Measurements from ENCODE around the gene TBC1D20. TPM values are rescaled to one million over a fixed set of nuclear protein-coding genes. Genes with fewer than 3 reads are reported as not detected.

The TBC1D20 gene
- total RNA-seq, 2 experiments from 2014 or later: 15.7 to 16.1 TPM

DNA sequence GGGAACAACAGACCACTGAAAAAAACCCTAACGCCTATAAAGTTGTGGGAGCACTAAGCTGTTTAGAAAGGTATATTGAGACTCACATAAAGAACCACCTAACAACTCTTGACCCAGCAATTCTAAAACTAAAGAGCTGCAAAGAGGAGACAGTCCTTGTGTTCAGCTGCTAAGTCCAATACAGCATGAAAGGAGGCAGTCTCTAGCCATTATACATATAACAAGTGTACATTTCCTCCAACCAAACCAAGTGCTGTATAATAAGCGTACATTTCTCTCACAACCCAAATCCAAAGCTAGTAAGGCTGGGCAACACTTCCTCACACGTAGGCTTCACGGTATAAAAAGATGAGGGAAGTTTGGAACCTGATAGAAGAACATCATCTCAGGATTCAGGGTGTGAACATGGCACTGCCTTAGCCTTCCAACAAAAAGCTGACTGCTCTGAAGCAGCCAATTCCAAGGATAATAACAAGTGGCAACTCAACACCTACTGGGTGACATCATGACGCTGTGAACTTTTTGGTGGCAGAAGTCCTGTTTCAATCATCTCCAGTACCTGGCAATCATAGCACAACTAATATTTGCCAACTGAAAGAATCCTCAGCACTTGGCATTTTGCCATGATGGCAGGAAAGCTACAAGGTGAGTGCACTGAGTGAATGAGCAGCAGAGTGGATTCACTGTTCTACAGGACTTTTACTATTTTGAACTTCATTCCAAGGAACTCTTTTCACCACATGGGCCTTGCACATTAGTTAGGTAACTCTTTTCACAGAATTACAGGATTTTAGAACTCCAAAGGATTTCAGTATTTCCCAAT, 16.6 kb downstream of the TBC1D20 start:
- Histone ChIP-seq H3K9me3 (ENCODE audit: control insufficient read depth in 1 of 2, insufficient read depth in 1 of 2, low read length in 2 of 2) (no peaks in the 10 kb centered on the region), H3K4me1 (ENCODE audit: insufficient read depth, low read length) (no peaks in the 10 kb centered on the region), H3K27me3 (ENCODE audit: control insufficient read depth in 1 of 2, insufficient read depth in 2 of 2, low read length in 2 of 2) (no peaks in the 10 kb centered on the region), H3K4me3 (ENCODE audit: low read length) (no peak overlapping the region), H3K27ac (ENCODE audit: low read depth in 1 of 2, low read length in 2 of 2) (no peak overlapping the region), H3K36me3 (ENCODE audit: insufficient read depth, low read length) (peaks cover 60% of the 10 kb centered on the region)
- TF ChIP-seq, protein P1, sequence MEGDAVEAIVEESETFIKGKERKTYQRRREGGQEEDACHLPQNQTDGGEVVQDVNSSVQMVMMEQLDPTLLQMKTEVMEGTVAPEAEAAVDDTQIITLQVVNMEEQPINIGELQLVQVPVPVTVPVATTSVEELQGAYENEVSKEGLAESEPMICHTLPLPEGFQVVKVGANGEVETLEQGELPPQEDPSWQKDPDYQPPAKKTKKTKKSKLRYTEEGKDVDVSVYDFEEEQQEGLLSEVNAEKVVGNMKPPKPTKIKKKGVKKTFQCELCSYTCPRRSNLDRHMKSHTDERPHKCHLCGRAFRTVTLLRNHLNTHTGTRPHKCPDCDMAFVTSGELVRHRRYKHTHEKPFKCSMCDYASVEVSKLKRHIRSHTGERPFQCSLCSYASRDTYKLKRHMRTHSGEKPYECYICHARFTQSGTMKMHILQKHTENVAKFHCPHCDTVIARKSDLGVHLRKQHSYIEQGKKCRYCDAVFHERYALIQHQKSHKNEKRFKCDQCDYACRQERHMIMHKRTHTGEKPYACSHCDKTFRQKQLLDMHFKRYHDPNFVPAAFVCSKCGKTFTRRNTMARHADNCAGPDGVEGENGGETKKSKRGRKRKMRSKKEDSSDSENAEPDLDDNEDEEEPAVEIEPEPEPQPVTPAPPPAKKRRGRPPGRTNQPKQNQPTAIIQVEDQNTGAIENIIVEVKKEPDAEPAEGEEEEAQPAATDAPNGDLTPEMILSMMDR (IDR thresholded peaks at IDR 0.05): no peak
- intact Hi-C loops (cut with DNase I, micrococcal nuclease): no loop called here
- no peaks in the 10 kb centered on the region for H3K27me3 Mint-ChIP-seq
- H3K27ac Mint-ChIP-seq: no peak overlapping the region
- POLR2A ChIA-PET: no interaction called here
- H3K4me1 Mint-ChIP-seq (ENCODE audit: low read depth): peaks cover 27% of the 10 kb centered on the region
- ATAC-seq (ENCODE audit: poor library complexity): no peak
- no peak overlapping the region for H3K4me3 Mint-ChIP-seq
- CTCF ChIA-PET: interaction anchor here (1.1 kb wide), 1 partner anchor 14 kb away, joined by 3 read pairs; no protein-coding TSS in a partner anchor
- H3K9me3 Mint-ChIP-seq: no peaks in the 10 kb centered on the region
- H3K36me3 Mint-ChIP-seq (ENCODE audit: low read depth): peaks cover 74% of the 10 kb centered on the region
- no peak for DNase-seq

GRCh38 chr20:444862-445426, 17.4 kb downstream of the TBC1D20 start:
- H3K27ac Mint-ChIP-seq: no peak overlapping the region
- DNase-seq (no peak), ATAC-seq (ENCODE audit: poor library complexity) (no peak)
- H3K9me3 Mint-ChIP-seq: no peaks in the 10 kb centered on the region
- ChIA-PET CTCF (interaction anchor here (1.0 to 1.1 kb wide), 2 partner anchors 9 to 13 kb away, joined by 3 read pairs; no protein-coding TSS in a partner anchor), POLR2A (no interaction called here)
- intact Hi-C loops (cut with DNase I, micrococcal nuclease): no loop called here
- H3K27me3 ChIP-seq (ENCODE audit: control insufficient read depth in 1 of 2, insufficient read depth in 2 of 2, low read length in 2 of 2): no peaks in the 10 kb centered on the region
- peaks cover 65% of the 10 kb centered on the region for H3K36me3 ChIP-seq (ENCODE audit: insufficient read depth, low read length)
- H3K4me1 ChIP-seq (ENCODE audit: insufficient read depth, low read length): peaks cover 4% of the 10 kb centered on the region
- H3K4me3 ChIP-seq (ENCODE audit: low read length): no peak overlapping the region
- H3K27me3 Mint-ChIP-seq: no peaks in the 10 kb centered on the region
- H3K4me1 Mint-ChIP-seq (ENCODE audit: low read depth): peaks cover 30% of the 10 kb centered on the region
- no peak overlapping the region for H3K27ac ChIP-seq (ENCODE audit: low read depth in 1 of 2, low read length in 2 of 2)
- no peaks in the 10 kb centered on the region for H3K9me3 ChIP-seq (ENCODE audit: control insufficient read depth in 1 of 2, insufficient read depth in 1 of 2, low read length in 2 of 2)
- TF ChIP-seq, protein P1 (IDR thresholded peaks at IDR 0.05): no peak
- peaks cover 79% of the 10 kb centered on the region for H3K36me3 Mint-ChIP-seq (ENCODE audit: low read depth)
- no peak overlapping the region for H3K4me3 Mint-ChIP-seq

GRCh38 chr20:444117-444516, 18.2 kb downstream of the TBC1D20 start:
- H3K27ac Mint-ChIP-seq: no peak overlapping the region
- no peak for DNase-seq
- no peak for ATAC-seq (ENCODE audit: poor library complexity)
- Histone ChIP-seq H3K27ac (ENCODE audit: low read depth in 1 of 2, low read length in 2 of 2) (no peak overlapping the region), H3K4me3 (ENCODE audit: low read length) (no peak overlapping the region), H3K27me3 (ENCODE audit: control insufficient read depth in 1 of 2, insufficient read depth in 2 of 2, low read length in 2 of 2) (no peaks in the 10 kb centered on the region), H3K36me3 (ENCODE audit: insufficient read depth, low read length) (peaks cover 66% of the 10 kb centered on the region), H3K4me1 (ENCODE audit: insufficient read depth, low read length) (peaks cover 12% of the 10 kb centered on the region), H3K9me3 (ENCODE audit: control insufficient read depth in 1 of 2, insufficient read depth in 1 of 2, low read length in 2 of 2) (no peaks in the 10 kb centered on the region)
- H3K4me3 Mint-ChIP-seq: no peak overlapping the region
- no peaks in the 10 kb centered on the region for H3K9me3 Mint-ChIP-seq
- TF ChIP-seq, protein P1 (IDR thresholded peaks at IDR 0.05): no peak
- CTCF ChIA-PET: interaction anchor here (1.0 kb wide), 1 partner anchor 8 kb away, joined by 3 read pairs; no protein-coding TSS in a partner anchor
- H3K27me3 Mint-ChIP-seq: no peaks in the 10 kb centered on the region
- intact Hi-C loops (cut with DNase I, micrococcal nuclease): no loop called here
- POLR2A ChIA-PET: no interaction called here
- H3K4me1 Mint-ChIP-seq (ENCODE audit: low read depth): peaks cover 32% of the 10 kb centered on the region
- H3K36me3 Mint-ChIP-seq (ENCODE audit: low read depth): peaks cover 81% of the 10 kb centered on the region

Measured in CD4-positive, alpha-beta T cell (primary cell).